ENCODE results near the gene DEGS2.
"Not testable (repeated sequence)": the region's sequence is repeated elsewhere in the genome, so short reads cannot be mapped to it uniquely, and the experiment has no call there.

DEGS2 gene

DNA sequence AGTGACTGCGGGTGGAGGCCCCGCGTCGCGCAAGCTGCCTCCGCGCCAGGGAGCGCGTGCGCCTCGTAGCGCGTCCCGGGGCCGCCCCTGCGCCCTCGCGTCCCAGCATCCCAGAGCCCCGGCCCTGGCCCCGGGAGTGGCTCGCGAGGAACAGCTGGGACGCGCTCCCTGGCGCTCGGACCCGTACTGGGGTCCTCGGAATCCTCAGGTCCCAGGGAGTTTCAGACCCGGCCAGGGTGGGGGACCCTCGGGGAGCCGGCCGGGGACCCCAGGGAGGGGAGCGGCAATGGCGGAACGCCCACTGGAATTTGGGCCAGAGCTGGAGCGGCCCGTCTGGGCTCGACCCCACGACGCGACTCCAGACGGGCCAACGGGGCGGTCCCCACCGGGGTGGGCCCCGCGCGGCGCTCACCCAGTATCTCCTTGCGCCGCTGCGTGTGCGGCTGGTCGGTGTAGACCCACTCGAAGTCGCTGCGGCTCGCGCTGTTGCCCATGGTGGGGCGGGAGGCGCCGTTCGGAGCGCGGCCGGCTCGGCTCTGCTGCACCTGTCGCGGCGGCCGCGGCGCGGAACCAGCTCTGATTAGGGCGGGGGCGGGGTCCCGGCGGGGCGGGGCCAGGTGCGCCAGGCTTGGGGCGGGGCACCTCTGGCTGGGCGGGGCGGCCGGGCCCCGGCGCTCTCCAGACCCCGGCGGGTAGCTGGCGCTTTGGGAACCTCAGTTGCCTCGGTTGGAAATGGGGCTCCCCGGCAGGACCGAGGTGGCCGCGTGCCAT lies at the start of gene DEGS2:
DEGS2 (minus strand) TSS at position 552 of the 771 bp plus-strand sequence; CDS start at position 494, 58 bp downstream.
- DNase-seq (ENCODE audit: low read depth in 2 of 2): peak; percentile 21 to 31

DNA sequence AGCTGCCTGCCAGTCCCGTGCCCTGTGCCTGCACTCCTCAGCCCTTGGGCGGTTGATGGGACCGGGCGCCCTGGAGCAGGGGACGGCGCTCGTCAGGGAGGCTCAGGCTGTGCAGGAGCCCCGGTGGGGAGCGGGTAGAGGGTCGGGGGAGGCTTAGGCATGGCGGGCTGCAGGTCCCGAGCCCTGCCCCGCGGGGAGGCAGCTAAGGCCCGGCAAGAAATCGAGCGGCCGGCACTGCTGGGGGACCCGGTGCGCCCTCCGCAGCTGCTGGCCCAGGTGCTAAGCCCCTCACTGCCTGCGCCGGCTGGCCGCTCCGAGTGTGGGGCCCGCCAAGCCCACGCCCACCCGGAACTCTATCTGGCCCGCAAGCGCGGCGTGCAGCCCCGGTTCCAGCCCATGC lies 48.7 kb upstream of the DEGS2 start:
- not testable (repeated sequence) for DNase-seq (ENCODE audit: low read depth in 2 of 2)

DNA sequence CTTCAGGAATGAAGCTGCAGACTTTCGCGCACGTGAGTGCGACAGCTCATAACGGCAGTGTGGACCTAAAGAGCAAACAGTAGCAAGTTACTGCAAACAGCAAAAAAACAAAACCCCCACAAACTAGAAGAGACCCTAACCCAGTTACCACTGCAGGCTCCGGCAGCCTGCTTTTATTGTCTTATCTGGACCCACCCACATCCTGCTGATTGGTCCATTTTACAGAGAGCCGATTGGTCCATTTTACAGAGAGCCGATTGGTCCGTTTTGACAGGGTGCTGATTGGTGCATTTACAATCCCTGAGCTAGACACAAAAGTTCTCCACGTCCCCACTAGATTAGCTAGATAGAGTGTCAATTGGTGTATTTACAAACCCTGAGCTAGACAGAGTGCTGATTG lies 48.1 kb upstream of the DEGS2 start:
- not testable (repeated sequence) for DNase-seq (ENCODE audit: low read depth in 2 of 2)

DNA sequence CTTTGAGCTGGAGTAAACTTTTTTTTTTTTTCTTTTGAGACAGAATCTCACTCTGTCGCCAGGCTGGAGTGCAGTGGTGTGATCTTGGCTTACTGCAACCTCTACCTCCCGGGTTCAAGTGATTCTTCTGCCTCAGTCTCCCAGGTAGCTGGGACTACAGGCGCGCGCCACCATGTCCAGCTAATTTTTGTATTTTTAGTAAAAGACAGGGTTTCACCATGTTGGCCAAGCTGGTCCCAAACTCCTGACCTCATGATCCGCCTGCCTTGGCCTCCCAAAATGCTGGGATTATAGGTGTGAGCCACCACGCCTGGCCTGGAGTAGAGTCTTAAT lies 45.4 kb upstream of the DEGS2 start:
- DNase-seq (ENCODE audit: low read depth in 2 of 2): not testable (repeated sequence)

DNA sequence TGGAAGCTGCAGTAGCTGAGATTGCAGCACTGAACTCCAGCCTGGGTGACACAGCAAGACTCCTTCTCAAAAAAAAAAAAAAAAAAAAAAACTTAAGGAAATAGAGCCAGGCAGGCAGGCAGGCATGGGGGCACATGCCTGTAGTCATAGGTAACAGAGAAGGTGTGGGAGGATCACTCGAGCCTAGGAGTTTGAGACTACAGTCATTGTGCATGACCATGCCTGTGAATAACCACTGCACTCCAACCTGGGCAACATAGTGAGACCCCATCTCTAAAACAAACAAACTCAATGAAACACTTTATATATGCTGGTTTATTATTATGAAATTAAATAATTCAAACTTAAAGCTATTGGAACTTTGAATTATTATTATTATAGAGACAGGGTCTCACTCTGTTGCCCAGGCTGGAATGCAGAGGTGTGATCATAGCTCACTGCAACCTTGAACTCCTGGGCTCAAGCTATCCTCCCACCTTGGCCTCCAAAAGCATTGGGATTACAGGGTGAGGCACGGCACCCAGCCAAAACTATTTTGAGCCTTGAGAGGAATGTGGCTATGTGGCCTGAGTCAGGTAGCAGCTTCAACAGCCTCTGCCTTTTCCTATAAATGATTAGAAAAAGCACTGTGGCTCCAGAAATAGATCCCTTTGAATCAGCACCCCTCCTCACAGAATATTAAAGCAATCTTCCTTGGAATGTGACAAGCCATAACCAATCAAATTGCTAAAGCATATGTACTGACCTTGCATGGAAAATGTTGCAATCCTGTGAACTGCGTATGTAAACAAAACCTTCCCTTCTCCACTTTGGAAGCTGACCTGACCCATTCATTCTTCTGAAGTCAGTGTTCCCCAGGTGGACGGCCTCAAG lies 44.8 kb upstream of the DEGS2 start:
- DNase-seq (ENCODE audit: low read depth in 2 of 2): no peak

DNA sequence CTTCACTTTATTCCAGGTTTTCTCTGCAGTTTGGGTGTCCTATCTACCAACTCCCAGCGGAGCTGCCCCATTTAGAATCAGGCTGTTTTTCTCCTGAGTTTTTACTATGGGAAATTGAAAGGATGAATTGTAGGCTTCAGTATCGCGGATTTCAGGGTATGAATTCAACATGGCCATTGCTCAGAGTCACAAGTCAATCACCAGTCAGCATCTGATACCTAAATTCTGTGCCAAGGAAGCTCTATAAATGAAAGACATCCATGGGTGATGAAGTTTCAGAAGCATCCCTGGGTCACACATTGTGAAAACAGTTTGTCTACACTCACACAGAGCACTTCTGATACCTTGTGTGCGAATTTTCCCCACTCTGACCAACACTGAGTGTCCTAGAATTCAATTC lies 43.7 kb upstream of the DEGS2 start:
- DNase-seq (ENCODE audit: low read depth in 2 of 2): no peak

DNA sequence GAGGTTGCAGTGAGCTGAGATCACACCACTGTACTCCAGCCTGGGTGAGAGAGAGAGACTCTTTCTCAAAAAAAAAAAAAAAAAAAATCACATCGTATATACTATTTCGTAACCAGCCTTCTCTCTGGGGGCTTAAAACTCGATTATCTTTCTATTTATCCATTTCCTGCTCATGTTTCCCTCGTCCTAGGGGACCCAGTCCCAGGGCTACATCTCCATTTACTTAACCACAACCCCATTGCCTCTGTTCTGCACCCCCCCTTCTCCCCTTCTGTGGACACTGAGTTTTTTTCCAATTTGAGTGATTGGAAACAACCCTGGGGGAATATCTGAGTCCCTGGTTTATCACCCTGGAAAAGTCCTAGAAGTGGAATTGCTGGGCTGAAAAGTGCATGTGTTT lies 43.3 kb upstream of the DEGS2 start:
- no peak for DNase-seq (ENCODE audit: low read depth in 2 of 2)

DNA sequence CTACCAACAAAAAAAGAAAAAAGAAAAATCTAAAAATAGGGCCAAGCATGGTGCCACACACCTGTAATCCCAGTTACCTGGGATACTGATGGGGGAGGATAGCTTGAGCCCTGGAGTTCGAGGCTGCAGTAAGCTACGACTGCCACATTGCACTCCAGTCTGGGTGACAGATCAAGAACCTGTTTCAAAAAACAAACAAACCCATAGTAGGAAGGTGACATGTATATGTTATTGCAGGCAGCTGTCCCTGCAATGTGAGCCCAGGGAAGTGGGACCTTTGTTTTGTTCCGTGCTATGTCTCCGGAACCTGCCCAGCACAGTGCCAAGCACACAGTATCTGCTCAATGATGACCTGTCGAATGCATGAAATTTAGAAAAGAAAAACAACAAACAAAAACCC lies 42.3 kb upstream of the DEGS2 start:
- DNase-seq (ENCODE audit: low read depth in 2 of 2): no peak

DNA sequence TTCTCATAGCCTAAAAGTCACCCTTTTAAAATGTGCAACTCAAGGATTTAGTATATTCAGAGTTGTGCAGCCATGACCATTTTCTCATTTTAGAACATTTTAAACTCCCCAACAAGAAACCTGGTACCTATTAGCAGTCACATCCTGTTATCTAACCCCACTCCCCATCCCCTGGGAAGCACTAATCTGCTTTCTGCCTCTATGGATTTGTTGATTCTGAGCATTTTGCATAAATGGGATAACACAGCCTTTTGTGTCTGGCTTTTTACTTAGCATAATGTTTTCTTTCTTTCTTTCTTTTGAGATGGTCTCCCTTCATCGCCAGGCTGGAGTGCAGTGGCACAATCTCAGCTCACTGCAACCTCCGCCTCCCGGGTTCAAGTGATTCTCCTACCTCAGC lies 40.9 kb upstream of the DEGS2 start:
- DNase-seq (ENCODE audit: low read depth in 2 of 2): no peak

DNA sequence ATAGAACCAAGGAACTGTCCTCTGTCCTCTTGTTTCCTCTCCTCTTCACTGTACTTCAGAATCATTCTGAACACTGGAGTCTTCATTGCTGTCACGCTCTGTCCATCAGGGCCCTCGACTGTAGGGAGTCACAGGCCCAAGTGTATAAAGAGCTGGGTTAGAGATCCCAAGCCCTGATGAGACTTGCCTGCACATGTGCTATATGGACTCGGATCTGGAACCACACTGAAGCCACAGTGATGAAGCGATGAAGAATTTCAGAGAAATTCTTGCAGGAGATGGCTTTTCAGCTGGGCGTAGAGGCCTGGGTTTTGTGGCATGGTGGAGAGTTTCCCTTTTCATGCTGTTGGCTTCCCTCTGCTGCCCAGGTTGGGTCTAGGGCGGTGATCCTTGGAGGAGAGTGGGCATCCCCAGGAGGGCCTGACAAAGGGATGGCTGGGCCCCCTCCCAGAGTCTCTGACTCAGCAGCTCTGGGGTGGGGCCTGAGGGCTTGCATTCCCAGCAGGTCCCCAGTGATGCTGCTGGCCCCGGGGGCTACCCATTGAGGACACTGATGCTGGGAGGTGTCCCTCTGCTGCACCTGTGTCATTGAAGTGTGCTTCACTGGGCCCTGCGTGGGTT lies 39.9 kb upstream of the DEGS2 start:
- no peak for DNase-seq (ENCODE audit: low read depth in 2 of 2)

DNA sequence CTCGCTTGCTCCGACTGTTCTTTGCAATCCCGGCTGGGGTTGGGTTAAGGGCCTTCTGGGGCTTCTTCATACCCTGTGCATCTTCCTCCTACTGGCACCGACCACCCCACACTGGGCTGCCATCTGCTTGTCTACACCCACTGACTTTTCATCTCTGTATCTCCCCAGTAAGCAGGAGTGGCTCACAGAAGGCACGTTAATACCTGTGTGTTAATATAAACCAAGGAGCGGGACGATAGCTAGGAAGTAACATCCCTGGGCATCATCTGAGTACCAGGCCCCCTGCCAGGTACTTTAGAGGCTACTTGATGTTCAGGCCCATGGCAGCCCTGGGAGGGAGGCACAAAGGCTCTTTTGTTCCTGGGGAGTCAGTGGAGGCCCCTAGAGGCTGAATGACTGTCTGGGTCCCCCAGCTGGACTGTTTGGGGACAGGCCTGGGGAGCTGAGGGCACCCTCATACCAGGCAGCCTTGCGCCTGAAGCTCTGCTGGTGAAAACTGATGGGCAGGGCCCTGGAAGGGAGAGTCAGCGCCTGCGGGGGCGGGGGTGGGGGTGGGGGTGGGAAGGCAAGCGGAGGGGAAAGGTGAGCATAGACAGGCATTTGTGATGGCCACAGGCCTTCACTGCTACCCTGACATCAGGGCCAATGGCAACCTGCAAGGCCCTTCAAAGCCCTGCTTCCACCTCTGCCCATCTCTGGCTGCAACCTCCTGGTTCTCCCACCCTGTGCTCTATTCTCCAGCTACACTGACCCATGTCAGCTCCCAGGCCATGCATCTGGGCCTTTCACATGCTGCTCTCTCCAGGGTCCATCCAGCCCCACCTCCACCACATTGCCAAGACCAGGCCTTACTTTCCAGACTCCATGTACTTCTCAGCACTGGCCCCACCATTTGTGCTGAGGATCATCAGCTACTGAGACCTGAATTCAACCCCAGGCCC lies 34.2 kb upstream of the DEGS2 start:
- DNase-seq (ENCODE audit: low read depth in 2 of 2): no peak

DNA sequence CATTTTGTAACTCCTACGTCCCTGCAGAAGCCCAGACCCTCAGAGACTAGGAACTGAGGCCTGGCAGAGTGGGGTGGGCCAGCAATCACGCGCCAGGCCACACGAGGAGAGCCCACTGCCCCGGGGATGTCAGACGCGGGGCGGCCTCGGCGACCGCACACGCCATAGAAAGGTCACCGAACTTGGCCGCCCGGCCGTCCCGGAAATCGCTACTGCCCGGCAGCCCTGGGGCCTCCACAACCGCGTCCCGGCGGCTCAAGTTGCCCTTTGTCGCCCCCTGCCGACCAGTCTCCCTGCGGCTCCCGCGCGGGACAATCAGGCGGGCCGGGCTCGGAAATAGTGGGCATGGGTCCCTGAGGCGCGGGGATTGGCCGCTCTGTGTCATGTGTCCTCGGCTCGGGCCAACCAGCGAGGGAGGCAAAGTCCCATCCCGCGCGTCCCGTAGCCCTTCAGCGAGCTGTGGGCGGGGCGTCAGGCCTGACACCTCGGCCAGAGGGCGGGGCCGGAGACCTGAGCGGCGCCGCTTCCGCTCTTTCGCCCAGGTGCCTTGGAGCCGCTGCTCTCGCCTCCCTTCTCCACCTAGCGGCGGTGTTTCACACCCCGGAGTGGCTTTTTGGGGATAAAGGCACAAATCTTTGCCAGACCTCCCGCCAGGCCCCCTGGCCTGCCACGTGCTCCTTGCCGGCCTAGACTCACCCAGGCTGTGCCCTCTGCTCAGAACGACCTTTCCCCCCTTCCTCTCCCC lies 33.4 kb upstream of the DEGS2 start:
- DNase-seq (ENCODE audit: low read depth in 2 of 2): peak; percentile 100

DNA sequence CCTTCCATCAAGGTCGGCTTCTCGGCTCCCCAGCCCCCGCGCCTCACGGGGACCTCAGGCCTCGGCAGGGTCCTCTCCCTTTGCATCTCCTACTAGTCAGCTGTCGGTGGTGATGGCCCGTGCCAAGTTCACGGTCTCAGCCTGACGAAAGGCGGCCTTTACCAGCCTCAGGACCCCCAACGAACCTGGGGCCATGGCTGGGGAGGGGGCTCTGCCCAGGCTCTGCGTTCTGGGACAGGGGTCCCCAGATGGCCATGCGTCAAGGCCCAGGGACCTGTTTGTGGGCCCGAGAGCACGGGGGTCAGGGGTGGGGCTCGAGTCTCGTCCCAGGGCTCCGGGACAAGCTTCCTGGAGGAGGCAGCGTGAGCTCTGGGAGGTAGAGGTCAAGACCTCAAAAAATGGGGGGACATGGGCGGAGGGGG lies 32.8 kb upstream of the DEGS2 start:
- no peak for DNase-seq (ENCODE audit: low read depth in 2 of 2)

DNA sequence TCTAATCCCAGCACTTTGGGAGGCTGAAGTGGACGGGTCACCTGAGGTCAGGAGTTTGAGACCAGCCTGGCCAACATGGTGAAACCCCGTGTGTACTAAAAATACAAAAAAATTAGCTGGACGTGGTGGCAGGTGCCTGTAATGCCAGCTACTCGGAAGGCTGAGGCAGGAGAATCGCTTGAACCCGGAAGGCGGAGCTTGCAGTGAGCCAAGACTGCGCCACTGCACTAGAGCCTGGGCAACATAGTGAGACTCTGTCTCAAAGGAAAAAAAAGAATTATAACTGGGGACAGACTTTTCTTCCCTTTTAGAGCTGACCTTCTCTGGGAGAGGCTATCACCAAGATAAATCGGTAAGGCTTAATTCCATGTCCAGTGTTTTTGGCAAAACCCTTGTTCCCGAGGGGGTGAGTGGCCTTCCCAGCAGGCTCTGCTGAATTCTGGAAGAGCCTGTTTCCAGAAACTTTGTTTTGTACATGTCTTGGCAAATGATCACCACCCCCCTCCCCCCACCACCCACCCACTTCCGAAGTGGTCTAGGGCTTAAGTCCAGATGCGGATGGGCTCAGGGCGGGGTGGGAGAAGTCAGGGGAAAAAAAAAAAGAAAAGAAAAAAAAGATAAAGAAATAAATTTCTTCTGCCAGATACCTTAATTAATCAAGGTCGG lies 32.3 kb upstream of the DEGS2 start:
- DNase-seq (ENCODE audit: low read depth in 2 of 2): no peak

DNA sequence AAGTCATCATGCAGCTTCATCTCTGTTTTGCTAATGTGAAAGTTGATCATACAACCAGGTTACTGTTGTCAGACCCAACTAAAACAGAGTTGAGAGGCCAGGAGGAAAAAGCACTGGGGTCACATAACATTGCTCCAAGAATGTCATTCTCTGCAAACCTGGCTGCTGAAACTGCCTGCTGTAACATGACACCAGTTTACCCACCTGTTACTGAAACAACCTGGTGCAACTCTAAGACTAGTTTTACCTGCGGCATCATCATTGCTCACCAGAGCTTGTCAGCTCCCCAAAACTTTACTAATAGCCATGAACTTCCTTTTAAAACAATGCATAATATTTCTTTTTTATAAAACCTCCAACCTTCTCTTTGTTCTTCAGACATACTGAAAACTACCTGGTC lies 30.7 kb upstream of the DEGS2 start:
- DNase-seq (ENCODE audit: low read depth in 2 of 2): no peak

DNA sequence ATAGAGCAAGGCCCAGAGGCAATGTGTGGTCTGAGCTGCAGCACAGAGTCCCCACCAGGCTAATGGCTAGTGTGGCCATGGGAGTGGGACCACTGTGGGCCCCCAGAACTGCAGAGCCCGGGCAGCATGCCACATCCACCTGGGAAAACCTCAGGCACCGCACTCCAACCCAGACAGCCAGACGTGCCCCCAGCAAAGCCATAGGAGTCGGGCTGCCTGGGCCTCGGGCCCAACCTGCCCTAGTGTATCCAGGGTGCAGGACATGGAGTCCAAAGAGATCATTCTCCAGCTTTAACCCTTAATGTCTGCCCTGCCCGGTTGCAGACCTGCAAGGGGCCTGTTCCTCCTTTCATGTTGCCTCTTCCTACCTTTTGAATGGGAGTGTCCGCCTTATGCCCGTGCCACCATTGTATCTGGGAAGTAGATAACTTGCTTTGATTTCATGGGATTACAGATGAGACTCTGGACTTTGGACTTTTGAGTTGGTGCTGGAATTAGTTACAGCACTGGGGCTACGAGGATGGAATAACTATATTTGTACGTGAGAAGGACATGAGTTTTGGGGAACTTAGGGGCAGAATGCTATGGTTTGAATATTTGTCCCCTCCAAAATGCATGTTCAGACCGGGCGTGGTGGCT lies 29.1 kb upstream of the DEGS2 start:
- DNase-seq (ENCODE audit: low read depth in 2 of 2): no peak

DNA sequence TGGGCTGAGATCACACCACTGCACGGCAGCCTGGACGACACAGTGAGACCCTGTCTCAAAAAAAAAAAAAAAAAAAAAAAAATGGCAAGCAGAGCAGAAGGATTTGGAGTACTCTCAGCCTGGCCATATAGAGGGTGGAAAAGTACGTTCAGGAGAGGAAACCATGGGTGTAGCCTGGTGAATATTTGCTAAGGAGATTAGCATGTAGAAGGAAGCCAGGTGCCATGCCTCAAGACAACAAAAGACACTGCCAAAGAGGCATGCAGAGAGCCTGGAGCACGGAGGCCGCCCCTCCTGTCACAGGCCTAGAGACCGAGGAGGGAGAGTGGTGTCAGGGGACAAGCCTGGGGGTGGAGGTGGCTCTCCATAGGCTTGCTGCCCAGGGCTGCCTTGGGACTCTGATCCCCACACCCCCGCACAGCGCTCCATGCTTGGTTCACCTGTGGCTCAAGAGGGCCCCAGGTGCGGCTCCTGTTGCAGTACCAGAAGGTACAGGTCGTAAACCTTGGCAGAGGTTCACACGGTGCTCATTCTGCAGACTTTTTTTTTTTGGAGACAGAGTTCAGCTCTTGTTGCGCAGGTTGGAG lies 27.9 kb upstream of the DEGS2 start:
- no peak for DNase-seq (ENCODE audit: low read depth in 2 of 2)

DNA sequence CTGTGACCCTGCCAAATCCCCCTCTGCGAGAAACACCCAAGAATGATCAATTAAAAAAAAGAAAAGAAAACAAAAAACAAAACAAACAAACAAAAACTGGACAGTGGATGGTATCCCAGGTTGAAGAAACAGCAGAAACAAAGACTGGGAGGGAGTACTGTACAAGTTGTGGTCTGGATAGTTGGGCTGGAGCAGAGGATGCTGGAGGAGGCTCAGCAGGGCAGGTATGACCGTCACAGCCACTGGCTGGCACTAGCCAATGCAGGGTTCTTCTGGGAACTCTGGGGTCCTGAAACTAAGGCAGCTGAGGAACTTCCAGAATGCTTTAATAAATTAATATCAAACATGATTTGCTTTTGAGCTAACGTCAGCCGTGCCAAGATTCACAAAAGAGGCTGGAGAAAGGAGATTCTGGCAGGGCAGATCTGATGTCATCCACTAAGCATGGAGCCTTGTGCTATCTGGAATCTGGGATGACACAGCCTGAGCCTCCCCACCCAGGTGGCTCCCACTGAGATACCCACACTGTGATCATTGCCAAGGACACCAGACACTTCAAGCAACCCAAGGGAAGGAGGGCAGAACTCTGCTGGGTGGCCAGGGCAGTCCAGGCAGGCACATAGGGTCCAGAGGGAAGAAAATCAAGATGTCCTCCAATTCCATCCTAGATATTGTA lies 22.6 kb upstream of the DEGS2 start:
- not testable (repeated sequence) for DNase-seq (ENCODE audit: low read depth in 2 of 2)

DNA sequence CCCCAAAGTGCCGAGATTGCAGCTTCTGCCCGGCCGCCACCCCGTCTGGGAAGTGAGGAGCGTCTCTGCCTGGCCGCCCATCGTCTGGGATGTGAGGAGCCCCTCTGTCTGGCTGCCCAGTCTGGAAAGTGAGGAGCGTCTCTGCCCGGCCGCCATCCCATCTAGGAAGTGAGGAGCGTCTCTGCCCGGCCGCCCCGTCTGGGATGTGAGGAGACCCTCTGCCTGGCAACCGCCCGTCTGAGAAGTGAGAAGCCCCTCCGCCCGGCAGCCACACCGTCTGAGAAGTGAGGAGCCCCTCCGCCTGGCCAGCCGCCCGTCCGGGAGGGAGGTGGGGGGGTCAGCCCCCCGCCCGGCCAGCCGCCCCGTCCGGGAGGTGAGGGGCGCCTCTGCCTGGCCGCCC lies 21.2 kb upstream of the DEGS2 start:
- DNase-seq (ENCODE audit: low read depth in 2 of 2): not testable (repeated sequence)
